Endometrial microvascular endothelial cells (primary cell): ENCODE measurements around the gene SYT6. TPM values are rescaled to one million over a fixed set of nuclear protein-coding genes. Genes with fewer than 3 reads are reported as not detected.

Source experiments
- in situ Hi-C: cut with HindIII; loops from 2 replicates; pipeline ENCODE4 v1.10.0; 2017; ENCODE audit warnings: low sequenced_read_pairs, low pct_unique_long_range_greater_than_20kb; ENCODE audit errors: inconsistent ontology term
- total RNA-seq: library from RNA; depleted of rRNA; stranded (reverse); fragments of >200 nt; gene quantifications from one replicate; pipeline ENCODE4 v1.2.3, GENCODE V29; 2015; ENCODE audit errors: inconsistent ontology term

Gene SYT6
- total RNA-seq, 1 donor from 2014 or later = not detected

DNA sequence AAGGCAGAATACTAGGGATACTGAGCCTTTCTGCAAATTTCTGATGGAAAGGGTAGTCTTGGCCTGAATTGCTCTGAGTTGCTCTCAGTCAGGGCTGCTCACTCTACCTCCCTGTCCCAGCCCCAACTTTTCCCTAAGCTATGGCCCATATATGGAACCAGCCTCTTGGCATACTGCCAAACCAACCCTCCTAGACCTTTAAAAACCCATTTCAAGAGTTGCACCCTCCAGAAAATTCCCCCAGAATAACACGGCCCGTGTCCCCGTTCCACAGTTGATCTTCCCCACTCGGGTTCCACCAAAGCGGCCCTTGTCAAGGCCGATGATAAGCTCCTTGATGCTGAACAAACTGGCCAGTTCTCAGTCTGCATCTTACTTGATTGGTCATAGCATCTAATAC, 25.4 kb downstream of the SYT6 start:
- in situ Hi-C loops = no loop called here

DNA sequence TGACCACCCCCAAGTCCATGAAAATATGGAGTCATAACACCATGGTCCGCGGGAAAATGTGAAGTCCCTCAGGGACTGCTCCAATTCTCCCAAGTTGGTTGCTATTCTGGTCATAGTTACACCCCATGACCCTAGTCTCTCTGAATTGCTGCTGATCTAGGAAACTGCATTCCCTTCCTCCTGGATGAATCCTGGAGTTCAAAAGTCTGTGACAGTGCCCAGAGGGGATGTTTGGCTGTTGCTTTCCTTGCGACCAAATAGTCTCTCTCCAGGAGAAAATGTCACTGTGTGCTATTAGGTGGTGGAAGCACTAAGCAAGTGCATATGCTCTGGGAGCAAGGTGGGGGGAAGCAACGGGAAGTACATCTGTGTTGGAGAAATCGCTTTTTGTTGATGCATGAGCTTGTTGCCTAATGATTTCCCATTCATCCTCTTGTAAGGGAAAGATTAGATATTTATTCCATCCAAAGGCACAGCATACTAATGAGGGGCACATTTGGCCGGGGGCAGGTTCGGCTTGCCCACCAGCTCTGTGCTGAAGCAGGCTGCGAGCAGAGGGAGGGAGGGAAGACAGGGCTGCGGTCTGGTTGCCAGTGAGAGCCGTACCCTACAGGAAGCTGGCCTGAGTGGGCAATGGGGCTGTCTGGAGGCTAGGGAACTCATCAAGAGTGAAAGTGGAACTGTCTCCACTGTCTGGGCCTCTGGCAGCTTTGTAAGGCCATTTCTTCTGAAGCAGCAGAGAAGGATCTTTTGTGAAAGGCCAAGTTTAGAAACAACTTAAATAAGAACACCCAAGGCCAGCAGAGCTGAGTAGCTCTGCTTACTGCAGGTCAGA, 27.2 kb downstream of the SYT6 start:
- in situ Hi-C loops = no loop called here

GRCh38 chr1:114124644-114125043, 29.0 kb downstream of the SYT6 start:
- in situ Hi-C loops = no loop called here

DNA sequence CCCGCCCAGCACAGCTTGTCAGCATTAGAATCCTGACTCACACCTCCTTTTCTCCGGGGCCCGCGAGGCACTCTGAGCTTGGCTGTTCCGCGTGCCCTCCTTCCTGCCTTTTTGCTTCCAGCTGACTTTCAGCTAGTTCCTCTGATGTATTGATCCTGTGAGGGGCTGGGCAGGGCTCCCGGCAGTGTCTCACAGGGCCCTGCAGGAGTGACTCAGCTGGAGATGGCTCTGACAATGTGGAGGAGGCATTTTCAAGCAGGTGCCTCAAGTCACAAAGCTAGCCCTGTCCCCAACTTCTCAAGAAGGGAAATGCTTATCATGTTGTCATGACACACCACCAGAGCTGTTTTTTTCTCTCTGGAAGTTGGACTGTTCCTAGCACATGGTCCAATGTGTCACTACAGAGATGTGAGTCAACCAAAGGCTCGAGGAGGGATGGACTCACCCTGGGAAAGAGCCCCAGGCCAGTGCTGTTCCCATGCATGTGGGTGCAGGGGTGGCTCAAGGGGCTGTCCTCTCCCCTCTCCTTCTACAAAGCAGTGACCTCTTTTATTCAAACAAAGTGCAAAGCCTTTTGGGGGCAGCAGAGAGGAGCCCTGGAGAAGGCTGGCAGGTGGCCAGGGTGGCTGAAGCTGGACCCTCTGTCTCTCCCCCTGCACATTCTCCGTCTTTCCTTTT, 30.6 kb downstream of the SYT6 start:
- in situ Hi-C loops = no loop called here

DNA sequence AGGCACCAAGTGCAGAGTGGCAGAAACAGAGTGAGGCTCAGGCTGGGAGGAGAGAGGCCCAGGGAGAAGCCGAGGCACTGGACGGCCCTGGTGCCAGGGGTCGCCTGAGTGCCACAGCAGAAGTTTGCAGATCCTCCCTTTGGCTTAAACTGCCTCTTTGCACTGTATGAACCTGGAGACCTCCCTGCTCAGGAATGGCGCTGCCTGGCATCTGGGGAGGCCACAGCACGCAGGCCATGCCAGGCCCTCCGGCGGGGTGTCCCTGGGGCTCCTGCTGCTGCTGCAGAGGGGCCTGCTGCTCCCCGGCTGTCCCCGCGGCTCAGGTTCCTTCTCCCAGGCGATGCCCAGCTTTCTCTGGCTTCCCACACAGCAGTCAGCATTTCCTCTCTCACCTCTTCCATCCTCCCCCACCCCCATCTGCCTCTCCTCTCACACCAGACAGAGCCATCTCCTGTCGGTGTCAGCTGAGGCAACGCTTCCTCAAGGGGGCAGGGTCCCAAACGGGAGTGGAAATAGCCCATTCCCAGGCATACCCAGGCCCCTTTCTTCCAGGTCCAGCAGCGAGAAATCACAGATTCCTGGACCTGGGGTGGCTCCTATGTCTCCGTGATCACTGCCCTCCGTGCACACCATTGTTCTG, 35.2 kb downstream of the SYT6 start:
- in situ Hi-C loops = no loop called here

DNA sequence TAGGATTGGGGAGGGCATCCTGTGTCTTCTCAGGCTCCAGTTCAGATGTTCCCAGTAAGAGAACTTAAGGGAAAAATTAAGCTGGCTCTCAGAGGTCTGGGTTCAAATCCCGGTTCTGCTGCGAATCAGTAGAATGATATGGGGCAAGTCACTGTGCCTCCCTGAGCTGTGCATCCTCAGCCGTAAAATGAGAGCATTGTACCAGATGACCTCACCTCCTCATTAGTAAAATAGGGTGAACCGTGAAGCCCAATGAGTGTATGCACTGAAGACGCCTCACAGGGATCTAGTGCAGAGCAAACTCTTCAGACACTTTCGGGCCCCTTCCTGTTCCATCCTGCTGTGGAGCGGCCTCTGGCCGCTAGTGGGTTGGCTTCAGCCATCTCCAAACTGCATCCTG, 36.0 kb downstream of the SYT6 start:
- in situ Hi-C loops = no loop called here

DNA sequence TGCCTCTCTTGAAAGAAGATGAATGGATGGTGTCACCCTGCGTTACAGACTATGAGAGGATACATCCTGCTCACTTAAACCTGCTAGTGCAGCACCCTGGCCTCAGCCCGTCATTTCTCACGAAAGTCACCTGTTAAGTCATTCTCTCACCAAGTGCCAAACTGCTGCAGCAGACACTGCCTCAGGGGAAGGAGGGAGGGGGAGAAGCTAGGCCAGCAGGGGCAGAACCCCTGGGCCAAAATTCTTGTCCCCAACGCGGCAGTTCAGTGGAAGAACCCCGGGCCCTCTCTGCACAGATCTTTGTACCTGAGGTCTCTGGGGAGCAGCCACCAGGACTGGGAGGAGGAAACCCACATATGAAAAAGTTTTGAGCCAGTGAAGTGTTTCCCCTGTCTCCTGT, 37.6 kb downstream of the SYT6 start:
- in situ Hi-C loops = no loop called here

GRCh38 chr1:114114185-114115094, 39.2 kb downstream of the SYT6 start:
- in situ Hi-C loops = no loop called here

GRCh38 chr1:114113411-114114184, 40.1 kb downstream of the SYT6 start:
- in situ Hi-C loops = no loop called here

- in situ Hi-C loops = no loop called here
Measured at GRCh38 chr1:114112775-114113174, 40.9 kb downstream of the SYT6 start.

- in situ Hi-C loops = no loop called here
Measured at GRCh38 chr1:114111731-114112641, 41.7 kb downstream of the SYT6 start.

DNA sequence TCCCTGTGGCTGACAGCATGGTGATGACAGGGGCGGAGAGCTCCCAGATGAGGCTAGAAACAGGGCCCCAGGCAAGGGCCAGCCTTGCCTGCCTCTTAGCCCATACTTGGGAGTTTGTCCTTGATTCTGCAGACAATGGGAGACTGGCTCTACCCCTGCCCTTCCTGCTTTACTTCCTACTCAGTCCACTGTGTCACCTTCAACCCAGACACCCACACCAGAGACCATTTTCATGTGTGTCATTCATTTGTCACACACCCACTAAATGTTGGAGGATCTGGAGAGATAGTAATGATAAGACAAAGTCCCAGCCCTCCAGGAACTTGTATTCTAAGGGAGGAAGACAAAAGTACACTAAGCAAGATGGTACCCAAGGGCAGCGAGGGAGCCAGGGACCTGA, 43.7 kb downstream of the SYT6 start:
- in situ Hi-C loops = no loop called here

GRCh38 chr1:114108751-114109255, 44.9 kb downstream of the SYT6 start:
- in situ Hi-C loops = no loop called here

DNA sequence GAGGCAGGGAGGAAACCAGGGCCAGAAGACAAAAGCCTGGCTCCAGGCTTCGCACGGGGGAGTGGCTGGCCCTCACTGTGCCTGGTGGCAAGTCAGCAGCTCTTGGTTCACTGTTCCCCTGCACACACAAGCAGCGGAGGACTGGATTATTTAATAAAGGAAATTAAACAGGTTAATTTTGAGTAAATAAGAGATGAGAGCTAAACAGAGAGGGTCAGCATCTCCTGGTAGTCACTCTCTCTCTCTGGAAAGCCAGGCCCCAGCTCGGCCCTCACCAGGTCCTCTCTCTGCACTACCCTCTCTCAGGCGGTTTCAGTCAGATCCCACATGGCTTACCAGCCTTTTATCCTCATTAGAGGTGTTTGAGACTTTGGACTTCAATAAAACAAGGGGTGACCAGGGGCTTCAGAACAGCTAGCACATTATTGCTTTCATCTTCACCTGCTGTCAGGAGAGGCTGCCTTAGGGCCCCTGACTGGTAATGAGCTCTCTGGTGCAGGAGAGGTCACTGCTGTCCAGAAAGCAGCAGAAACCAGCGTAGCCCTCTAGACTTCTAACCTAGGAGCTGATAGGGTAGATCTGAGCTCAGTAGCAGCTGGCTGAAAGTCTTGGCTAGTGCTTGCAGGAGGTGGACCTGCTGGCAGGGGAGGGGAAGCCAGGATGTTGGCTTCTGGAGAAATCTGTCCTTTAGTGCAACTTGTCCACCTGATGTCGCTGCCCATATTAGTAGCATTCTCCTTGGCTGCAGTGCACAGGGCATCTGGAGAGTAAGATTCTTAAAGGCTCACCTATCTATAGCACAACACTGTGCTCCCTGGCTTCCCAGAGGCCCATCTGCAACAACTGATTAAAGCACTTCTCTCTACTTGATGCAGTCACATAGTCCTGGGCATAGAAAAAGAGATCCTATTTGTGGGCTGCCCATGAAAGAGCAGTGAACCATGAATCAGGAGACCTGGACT, 45.9 kb downstream of the SYT6 start:
- in situ Hi-C loops = no loop called here

GRCh38 chr1:114105421-114105979, 48.2 kb downstream of the SYT6 start:
- in situ Hi-C loops = no loop called here

DNA sequence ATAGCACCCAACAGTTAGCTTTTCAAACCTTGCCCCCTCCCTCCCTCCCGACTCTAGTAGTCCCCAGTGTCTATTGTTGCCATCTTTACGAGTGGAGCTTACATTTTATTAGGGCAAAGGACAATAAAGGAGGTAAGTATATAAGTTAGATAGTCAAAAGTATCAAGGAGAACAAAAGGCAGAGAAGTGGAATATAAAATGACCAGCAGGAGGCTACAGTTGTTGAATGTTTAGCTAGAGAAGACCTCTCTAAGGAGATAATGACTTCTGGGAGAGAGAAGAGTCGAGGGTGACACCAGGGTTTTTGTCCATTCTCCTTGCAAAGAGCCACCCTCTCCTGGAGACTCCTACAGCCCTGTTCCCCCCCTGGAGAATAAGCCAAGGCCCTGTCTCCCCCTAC, 48.7 kb downstream of the SYT6 start:
- in situ Hi-C loops = no loop called here
